T-helper 1 cell treated with Interleukin-12 subunit alpha and Interleukin-12 subunit beta and Interleukin-4 antibody, amounts not matched to agents 30 ng/mL and 1 ng/mL, for 36 hours (primary cell): Measurements from ENCODE around the gene HBE1. TPM values are rescaled to one million over a fixed set of nuclear protein-coding genes. Genes with fewer than 3 reads are reported as not detected.
"Not testable (repeated sequence)": the region's sequence is repeated elsewhere in the genome, so short reads cannot be mapped to it uniquely, and the experiment has no call there.

Source experiments
- intact Hi-C: fragments of 100-400 bp; cut with micrococcal nuclease; formaldehyde crosslinking; loops from one replicate; pipeline ENCODE4 v1.15.1; 2024
- total RNA-seq: library from RNA; stranded (reverse); gene quantifications from 2 replicates; pipeline ENCODE4 v1.2.3, GENCODE V29; 2022

The HBE1 gene
- not detected in 2 replicates for total RNA-seq

GRCh38 chr11:5269715-5270147 lies at the start of gene HBE1:
Gene HBE1, minus strand, starts transcription at chr11:5269945. Its CDS starts 55 bp downstream, at chr11:5269890.
- intact Hi-C loops: no loop called here

- intact Hi-C loops: no loop called here
These were observed 47.5 kb upstream of the HBE1 start for GRCh38 chr11:5317292-5317691.

DNA sequence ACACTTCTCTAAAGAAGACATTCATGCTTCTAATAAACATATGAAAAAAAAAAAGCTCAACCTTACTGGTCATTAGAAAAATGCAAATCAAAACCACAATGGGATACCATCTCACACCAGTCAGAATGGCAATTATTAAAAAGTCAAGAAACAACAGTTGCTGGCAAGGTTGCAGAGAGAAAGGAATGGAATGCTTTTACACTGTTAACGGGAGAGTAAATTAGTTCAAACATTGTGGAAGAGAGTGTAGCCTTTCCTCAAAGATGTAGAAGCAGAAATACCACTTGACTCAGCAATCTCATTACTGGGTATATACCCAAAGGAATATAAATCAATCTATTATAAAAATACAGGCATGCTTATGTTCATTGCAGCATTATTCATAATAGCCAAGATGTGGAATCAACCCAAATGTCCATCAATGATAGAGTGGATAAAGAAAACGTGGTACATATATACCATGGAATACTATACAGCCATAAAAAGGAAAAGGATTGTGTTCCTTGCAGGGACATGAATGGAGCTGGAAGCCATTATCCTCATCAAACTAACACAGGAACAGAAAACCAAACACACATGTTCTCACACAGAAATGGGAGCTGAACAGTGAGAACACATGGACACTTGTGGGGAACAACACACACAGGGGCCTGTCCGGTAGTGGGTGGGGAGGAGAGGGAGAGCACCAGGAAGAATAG lies 43.7 kb upstream of the HBE1 start:
- intact Hi-C loops: not testable (repeated sequence)

DNA sequence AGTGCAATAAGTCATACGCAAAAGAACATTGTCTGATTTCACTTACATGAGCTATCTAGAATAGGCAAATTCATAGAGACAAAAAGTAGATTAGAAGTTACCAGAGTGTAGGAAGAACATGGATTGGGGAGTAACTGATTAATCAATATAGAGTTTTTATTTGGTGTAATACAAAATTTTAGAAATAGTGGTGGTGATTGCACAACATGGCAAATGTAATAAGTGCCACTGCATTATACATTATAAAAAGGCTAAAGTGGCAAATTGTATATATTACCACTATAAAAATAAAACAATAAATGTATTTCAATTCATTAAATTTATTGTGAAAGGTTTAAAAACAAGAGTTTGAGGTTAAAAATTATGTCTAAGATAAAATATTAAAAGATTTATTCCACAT lies 40.7 kb upstream of the HBE1 start:
- intact Hi-C loops: no loop called here

DNA sequence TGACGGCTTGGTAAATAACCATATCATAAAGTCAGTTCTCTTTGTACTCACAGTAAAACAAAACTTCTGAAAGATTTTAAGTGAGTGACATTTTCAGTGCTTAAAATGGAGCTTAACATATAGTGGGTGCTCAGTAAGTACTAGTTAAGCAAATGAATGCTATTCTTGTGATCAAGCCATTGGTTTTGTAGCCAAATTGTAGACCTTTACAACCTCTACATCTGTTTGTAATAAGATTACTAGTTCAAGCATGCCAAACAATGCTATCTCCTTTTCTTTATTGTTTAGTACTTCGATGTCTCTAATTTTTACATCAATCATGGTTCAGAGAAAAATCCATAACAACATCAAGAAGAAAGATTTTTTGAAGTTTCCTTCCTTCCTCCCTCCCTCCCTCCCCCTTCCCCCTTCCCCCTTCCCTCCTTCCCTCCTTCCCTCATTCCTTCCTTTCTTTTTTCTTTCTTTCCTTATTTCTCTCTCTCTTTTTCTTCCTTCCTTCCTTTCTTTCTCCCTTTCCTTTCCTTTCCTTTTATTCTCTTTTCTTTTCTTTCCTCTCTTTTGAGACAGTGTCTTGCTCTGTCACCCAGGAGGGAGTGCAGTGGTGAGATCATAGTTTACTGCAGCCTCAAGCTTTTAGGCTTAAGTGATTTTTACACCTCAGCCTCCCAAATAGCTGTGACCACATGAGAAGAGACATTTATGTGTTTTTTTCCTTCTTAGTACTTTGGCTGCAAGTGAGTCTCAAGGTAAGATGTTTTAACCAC lies 37.7 kb upstream of the HBE1 start:
- intact Hi-C loops: no loop called here

- intact Hi-C loops: no loop called here
These were observed 34.3 kb upstream of the HBE1 start for GRCh38 chr11:5304046-5304445.

DNA sequence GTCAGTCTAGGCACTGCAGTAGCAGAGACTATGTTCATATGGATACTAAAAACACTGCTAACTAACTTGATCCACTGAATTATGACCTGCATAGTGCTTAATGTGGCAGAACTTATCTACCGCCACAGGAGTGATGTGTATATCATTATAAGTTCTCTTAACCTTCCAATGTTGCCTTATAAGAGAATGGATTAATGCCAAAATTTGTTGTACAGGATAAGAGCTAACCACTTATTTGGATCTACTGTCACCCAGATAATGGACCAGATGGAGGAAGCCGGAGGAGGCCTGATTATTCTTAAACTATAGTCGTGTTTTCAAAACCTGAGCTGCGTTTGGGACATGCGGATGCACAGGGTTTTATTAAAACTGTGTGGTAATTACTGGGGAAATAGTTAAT lies 33.9 kb upstream of the HBE1 start:
- intact Hi-C loops: no loop called here

DNA sequence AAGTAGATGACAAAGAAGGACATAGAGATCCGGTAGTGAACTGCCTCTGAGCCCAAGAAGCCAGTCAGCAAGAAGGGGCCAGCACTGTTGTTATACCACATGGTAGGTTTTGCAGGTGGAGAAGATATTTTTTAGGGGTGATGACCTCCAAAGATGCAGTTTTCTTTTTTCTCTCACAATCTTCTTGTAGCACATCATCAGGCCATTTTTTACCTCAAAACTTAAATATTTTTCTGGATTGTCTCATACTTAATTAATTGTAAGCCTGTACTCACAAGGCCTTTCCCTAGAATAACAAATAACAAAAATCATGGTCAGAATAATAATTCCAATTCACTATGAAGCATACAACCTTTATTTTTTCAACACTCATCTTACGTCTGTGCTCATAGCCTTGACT lies 32.1 kb upstream of the HBE1 start, which contains the start of gene OR51B4:
Gene OR51B4 (minus strand): TSS at position 101 of the 400 bp plus-strand sequence. CDS start 0 bp downstream, at position 101.
- intact Hi-C loops: no loop called here

DNA sequence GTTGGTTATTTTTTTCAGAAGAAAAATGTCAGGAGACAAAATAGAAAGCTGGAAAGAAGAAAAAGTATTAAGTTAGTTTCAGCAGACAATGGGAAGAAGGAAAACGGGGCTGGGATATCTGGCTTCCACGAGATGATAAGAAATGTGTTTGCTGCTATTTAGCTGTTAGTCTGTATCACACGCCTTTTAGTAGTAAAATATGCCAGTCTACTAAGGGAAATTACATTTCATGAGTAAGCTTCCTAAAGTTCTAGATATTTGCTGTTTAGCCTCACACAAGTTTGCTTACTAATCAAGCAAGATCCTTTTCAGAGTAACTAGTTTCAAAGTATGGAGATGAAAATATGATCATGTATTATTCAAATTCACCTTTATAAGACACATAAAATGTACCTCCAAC lies 30.5 kb upstream of the HBE1 start:
- intact Hi-C loops: no loop called here

- intact Hi-C loops: no loop called here
These were observed 28.7 kb upstream of the HBE1 start for GRCh38 chr11:5298451-5298850.

GRCh38 chr11:5297721-5298323 lies 28.1 kb upstream of the HBE1 start:
- intact Hi-C loops: no loop called here

- intact Hi-C loops: loop anchor here (5.0 kb wide), 1 partner anchor 87 kb away; no protein-coding TSS in a partner anchor
These were observed 24.7 kb upstream of the HBE1 start for GRCh38 chr11:5294342-5294995.

DNA sequence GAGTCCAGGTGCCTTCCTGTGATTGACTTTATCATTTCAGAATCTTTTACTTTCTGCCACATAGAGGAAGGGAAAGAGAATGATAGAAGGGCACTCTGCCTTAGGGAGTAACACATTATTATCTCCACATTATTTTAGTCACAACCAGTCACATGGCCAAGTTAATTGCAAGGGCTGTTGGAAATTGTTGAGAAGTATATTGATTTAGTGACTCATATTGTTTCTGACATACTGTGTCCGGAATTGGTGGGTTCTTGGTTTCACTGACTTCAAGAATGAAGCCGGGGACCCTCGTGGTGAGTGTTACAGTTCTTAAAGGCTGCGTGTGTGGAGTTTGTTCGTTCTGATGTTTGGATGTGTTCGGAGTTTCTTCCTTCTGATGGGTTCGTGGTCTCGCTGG lies 23.3 kb upstream of the HBE1 start:
- intact Hi-C loops: loop anchor here (5.0 kb wide), 1 partner anchor 86 kb away; no protein-coding TSS in a partner anchor

- intact Hi-C loops: loop anchor here (1.0 to 5.0 kb wide), 2 partner anchors 84 to 167 kb away; no protein-coding TSS in a partner anchor
These were observed 21.6 kb upstream of the HBE1 start for GRCh38 chr11:5291207-5291838.

DNA sequence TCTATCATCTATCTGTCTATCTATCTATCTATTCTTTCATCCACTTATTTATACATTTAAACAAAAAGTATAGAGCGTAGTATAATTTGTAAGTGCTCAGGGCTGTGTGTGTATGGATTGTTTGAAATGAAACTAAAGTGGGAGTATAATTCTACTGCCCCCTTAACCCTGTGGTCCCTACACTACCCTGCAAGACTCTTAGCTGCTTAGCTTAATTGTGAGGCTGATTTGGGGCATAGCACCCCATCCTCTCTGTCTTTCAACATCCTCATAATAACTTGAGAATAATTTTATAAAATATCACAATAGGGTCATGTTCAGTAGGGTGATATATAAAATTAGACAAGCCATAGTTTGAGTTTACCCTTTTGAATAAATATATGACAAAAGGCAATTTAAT lies 20.4 kb upstream of the HBE1 start:
- intact Hi-C loops: loop anchor here (5.0 kb wide), 1 partner anchor 83 kb away; no protein-coding TSS in a partner anchor

- intact Hi-C loops: loop anchor here (5.0 kb wide), 1 partner anchor 82 kb away; no protein-coding TSS in a partner anchor
These were observed 20.0 kb upstream of the HBE1 start for GRCh38 chr11:5289696-5290095.

DNA sequence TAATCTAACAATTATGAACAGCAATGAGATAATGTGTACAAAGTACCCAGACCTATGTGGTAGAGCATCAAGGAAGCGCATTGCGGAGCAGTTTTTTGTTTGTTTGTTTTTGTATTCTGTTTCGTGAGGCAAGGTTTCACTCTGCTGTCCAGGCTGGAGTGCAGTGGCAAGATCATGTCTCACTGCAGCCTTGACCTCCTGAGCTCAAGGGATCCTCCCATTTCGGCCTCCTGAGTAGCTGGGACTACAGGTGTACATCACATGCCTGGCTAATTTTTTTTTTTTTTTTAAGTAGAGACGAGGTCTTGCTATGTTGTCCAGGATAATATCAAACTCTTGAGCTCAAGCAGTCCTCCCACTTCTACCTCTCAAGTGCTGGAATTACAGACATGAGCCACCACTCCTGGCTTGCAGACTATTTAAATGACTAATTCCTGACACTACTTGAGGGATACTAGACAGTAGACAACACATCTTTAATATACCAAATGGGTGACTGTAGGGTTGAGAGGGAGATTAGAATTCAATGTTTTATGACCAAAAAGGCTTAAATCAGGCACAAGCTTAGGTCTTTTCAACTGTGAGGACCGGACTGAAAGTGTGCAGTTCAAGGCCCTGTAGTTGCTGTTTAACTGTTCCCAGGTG lies 19.3 kb upstream of the HBE1 start:
- intact Hi-C loops: no loop called here

GRCh38 chr11:5288108-5288905 lies 18.6 kb upstream of the HBE1 start:
- intact Hi-C loops: no loop called here

DNA sequence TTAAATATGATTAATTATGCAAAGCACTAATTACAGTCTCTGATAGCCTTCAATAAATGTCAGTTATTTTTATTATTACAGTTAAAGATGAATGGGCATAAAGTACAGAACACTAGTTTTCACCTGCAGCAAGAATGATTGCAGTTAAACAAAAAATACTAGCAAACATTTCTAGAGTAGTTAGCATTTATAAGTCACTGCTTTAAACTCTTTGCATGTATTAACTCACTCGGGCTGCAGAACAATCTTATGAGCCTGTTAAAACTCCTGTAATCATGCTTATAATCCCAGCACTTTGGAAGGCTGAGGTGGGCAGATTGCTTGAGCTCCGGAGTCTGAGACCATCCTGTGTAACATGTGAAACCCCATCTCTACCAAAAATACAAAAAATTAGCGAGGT lies 17.2 kb upstream of the HBE1 start:
- intact Hi-C loops: no loop called here

- intact Hi-C loops: no loop called here
These were observed 16.6 kb upstream of the HBE1 start for GRCh38 chr11:5286351-5286750.
